CD4-positive, alpha-beta memory T cell (primary cell): ENCODE measurements around the gene GPR153. TPM values are rescaled to one million over a fixed set of nuclear protein-coding genes. Genes with fewer than 3 reads are reported as not detected.

Experiments
- CTCF ChIA-PET: fragments of 350-600 bp; sonication (Branson Sonifier 250); formaldehyde crosslinking; loops from one replicate; lab custom pipeline; 2021; ENCODE audit warnings: inconsistent platforms; ENCODE audit not compliant: partially characterized antibody; lab: Charles Lee
- POLR2A ChIA-PET: fragments of 350-600 bp; sonication (Branson Sonifier 250); formaldehyde crosslinking; loops from one replicate; lab custom pipeline; 2021; ENCODE audit not compliant: partially characterized antibody; lab: Charles Lee
- DNase-seq, 5 donors: peaks; one replicate each; pipeline versions ENCODE4 v3.0.0 to v3.0.0-alpha.2; 2020 to 2022; ENCODE audit warnings: mixed read lengths in 1 of 5
- H3K27ac ChIP-seq: one replicate; pipeline ENCODE4 v1.7.0; 2013; ENCODE audit warnings: low read depth, low read length
- H3K27me3 ChIP-seq: 2 replicates; pipeline ENCODE4 v1.7.0; 2013; ENCODE audit warnings: mild to moderate bottlenecking, low read length, moderate library complexity; ENCODE audit not compliant: insufficient read depth
- H3K36me3 ChIP-seq: 2 replicates; pipeline ENCODE4 v1.7.0; 2013; ENCODE audit warnings: mild to moderate bottlenecking, low read length, moderate library complexity; ENCODE audit not compliant: insufficient read depth
- H3K4me1 ChIP-seq: 2 replicates; pipeline ENCODE4 v1.7.0; 2013; ENCODE audit warnings: mild to moderate bottlenecking, low read length, moderate library complexity; ENCODE audit not compliant: insufficient read depth
- H3K4me3 ChIP-seq, 2 donors: one replicate each; pipeline ENCODE4 v1.7.0; 2013; ENCODE audit warnings: low read length in 2 of 2, mild to moderate bottlenecking in 1 of 2
- H3K9me3 ChIP-seq, 2 donors: one replicate each; pipeline ENCODE4 v1.7.0; 2013; ENCODE audit warnings: low read length in 2 of 2, control low read depth in 1 of 2; ENCODE audit not compliant: control insufficient read depth in 1 of 2
- H3K27ac Mint-ChIP-seq, 7 donors: one replicate each; pipeline ENCODE4 v1.8.0; 2020 to 2021; ENCODE audit warnings: mixed read lengths in 7 of 7, mild to moderate bottlenecking in 6 of 7, inconsistent platforms in 3 of 7, moderate library complexity in 3 of 7
- H3K27me3 Mint-ChIP-seq, 2 donors: one replicate each; pipeline ENCODE4 v1.8.0; 2020 to 2021; ENCODE audit warnings: mixed read lengths in 2 of 2
- H3K36me3 Mint-ChIP-seq, 2 donors: one replicate each; pipeline ENCODE4 v1.8.0; 2020 to 2021; ENCODE audit warnings: mixed read lengths in 2 of 2, inconsistent platforms in 1 of 2, mild to moderate bottlenecking in 1 of 2
- H3K4me1 Mint-ChIP-seq, 4 donors: one replicate each; pipeline ENCODE4 v1.8.0; 2020 to 2021; ENCODE audit warnings: mixed read lengths in 4 of 4, mild to moderate bottlenecking in 1 of 4
- H3K4me3 Mint-ChIP-seq, 8 donors: one replicate each; pipeline ENCODE4 v1.8.0; 2020 to 2021; ENCODE audit warnings: mixed read lengths in 8 of 8, mild to moderate bottlenecking in 7 of 8, moderate library complexity in 6 of 8, inconsistent platforms in 3 of 8
- H3K9me3 Mint-ChIP-seq, 8 donors: one replicate each; pipeline ENCODE4 v1.8.0; 2020 to 2021; ENCODE audit warnings: mixed read lengths in 8 of 8, mild to moderate bottlenecking in 5 of 8, inconsistent platforms in 3 of 8, moderate library complexity in 1 of 8
- intact Hi-C: fragments of 100-400 bp; cut with micrococcal nuclease; formaldehyde crosslinking; loops from one replicate; pipeline ENCODE4 v1.15.1; 2023
- polyA plus RNA-seq, 2 donors: library from polyadenylated mRNA; unstranded; fragments of 300-500 nt; fragmentation: Illumina TruSeq; gene quantifications; one replicate each; pipeline ENCODE4 v1.2.3, GENCODE V29; 2021
- total RNA-seq, 2 experiments: library from RNA; stranded (reverse); gene quantifications; one replicate each; pipeline ENCODE4 v1.2.3, GENCODE V29; 2021

Gene GPR153
- total and polyA plus RNA-seq, 4 experiments from 2014 or later = 0.32 to 0.33 TPM; not detected in 2

DNA sequence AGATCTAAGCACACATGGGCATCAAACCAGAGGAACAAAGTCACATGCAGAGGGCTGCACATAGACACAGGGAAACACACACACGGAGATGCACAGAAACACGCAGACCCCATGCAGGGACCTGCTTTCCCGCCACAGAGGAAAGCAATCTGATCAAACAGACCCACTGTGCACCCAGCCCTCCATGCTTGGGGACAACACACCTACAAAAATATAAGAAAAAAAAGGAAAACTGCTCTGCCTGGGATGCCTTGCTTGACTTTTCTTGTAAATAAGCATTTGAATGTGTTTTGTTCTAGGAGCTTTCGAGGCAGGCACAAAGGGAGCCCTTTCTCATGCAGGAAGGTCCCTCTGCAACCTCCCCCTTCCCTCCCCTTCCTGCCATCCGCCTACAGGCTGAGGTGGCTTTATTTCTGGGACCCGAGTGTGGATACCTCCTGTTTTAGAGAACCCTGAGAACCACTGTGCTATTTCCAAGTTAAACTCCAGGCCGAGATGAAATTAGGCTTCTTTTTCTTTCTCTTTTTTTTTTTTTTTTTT lies 21.6 kb downstream of the GPR153 start:
- H3K4me3 ChIP-seq = no peak overlapping the region
- intact Hi-C loops = no loop called here
- no peaks in the 10 kb centered on the region for H3K36me3 ChIP-seq
- DNase-seq = no peak
- H3K36me3 Mint-ChIP-seq = no peaks in the 10 kb centered on the region
- peaks cover 26% of the 10 kb centered on the region for H3K27me3 ChIP-seq
- H3K4me1 ChIP-seq = peaks cover 15% of the 10 kb centered on the region
- no peak overlapping the region for H3K4me3 Mint-ChIP-seq
- H3K27me3 Mint-ChIP-seq = peaks cover 19 to 24% of the 10 kb centered on the region in 2 donors
- peak overlapping the region in 1 of 7 donors; percentile 65 for H3K27ac Mint-ChIP-seq
- peaks cover 5 to 21% (median 12%) of the 10 kb centered on the region in 4 donors for H3K4me1 Mint-ChIP-seq
- ChIA-PET POLR2A (no interaction called here), CTCF (interaction anchor here (0.7 to 2.6 kb wide), 2 partner anchors 8 to 88 kb away, joined by 3 to 11 read pairs; no protein-coding TSS in a partner anchor)
- H3K9me3 Mint-ChIP-seq = peaks cover 0 to 3% (median 0%) of the 10 kb centered on the region in 8 donors
- no peak overlapping the region for H3K27ac ChIP-seq
- H3K9me3 ChIP-seq = no peaks in the 10 kb centered on the region

- Mint-ChIP-seq H3K4me1 (peaks cover 9 to 24% (median 18%) of the 10 kb centered on the region in 4 donors), H3K36me3 (peaks cover 13 to 14% of the 10 kb centered on the region in 2 donors), H3K27ac (peak overlapping the region in 1 of 7 donors; percentile 58), H3K9me3 (peaks cover 0 to 3% (median 0%) of the 10 kb centered on the region in 8 donors), H3K27me3 (peaks cover 11 to 19% of the 10 kb centered on the region in 2 donors), H3K4me3 (peak overlapping the region in 7 of 8 donors; percentile 20 to 69 (median 49))
- Histone ChIP-seq H3K27ac (no peak overlapping the region), H3K4me3 (no peak overlapping the region), H3K36me3 (peaks cover 8% of the 10 kb centered on the region), H3K27me3 (peaks cover 18% of the 10 kb centered on the region), H3K9me3 (no peaks in the 10 kb centered on the region), H3K4me1 (peaks cover 15% of the 10 kb centered on the region)
- DNase-seq = no peak
- ChIA-PET POLR2A (no interaction called here), CTCF (interaction anchor here (1.0 to 3.8 kb wide), 4 partner anchors 10 to 168 kb away, joined by 3 to 20 read pairs (median 7); partner anchors contain the start of gene RNF207)
- intact Hi-C loops = no loop called here
Measured at GRCh38 chr1:6237093-6237492, 23.8 kb downstream of the GPR153 start.

DNA sequence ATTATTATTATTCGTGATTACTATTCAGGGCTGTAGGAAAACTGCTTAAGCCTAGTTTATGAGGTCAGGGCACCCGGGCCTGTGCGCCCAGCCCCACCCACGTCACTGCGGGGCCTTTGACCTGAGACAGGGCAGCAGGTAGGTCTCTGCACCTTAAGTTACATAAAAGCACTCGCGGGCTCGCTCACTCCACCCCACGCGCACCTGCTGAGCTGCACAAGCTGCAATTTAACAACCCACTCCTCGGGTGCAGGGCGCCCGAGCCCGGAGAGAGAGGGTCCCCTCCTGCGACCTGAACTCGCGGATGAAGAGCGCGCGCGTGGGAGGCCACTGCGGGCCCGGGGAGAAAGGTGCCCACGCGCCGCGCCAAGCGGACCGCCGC lies 25.6 kb downstream of the GPR153 start:
- DNase-seq = peak in 1 of 5 donors; percentile 17

GRCh38 chr1:6234502-6235295 lies 26.2 kb downstream of the GPR153 start:
- Mint-ChIP-seq H3K27me3 (peaks cover 2 to 3% of the 10 kb centered on the region in 2 donors), H3K36me3 (peaks cover 23 to 24% of the 10 kb centered on the region in 2 donors), H3K9me3 (peaks cover 0 to 3% (median 0%) of the 10 kb centered on the region in 8 donors), H3K27ac (peak overlapping the region in 6 of 7 donors; percentile 52 to 84 (median 72)), H3K4me1 (peaks cover 6 to 16% (median 12%) of the 10 kb centered on the region in 4 donors), H3K4me3 (peak overlapping the region; percentile 84 to 93 (median 88))
- Histone ChIP-seq H3K9me3 (no peaks in the 10 kb centered on the region), H3K36me3 (peaks cover 8% of the 10 kb centered on the region), H3K27me3 (no peaks in the 10 kb centered on the region), H3K27ac (peak overlapping the region; percentile 42), H3K4me1 (peaks cover 11% of the 10 kb centered on the region), H3K4me3 (peak overlapping the region; percentile 60 to 86)
- intact Hi-C loops = loop anchor here (1.0 kb wide), 2 partner anchors 35 to 159 kb away; partner anchors contain the start of genes ACOT7 and RPL22
- no peak for DNase-seq
- CTCF ChIA-PET = interaction anchor here (1.1 to 3.8 kb wide), 2 partner anchors 12 to 29 kb away, joined by 4 to 20 read pairs; partner anchors contain the start of gene RNF207
- POLR2A ChIA-PET = interaction anchor here (0.8 to 1.5 kb wide), 5 partner anchors 10 to 209 kb away, joined by 3 to 5 read pairs (median 3); partner anchors contain the start of gene RNF207

More for the DNA sequence above, 25.6 kb downstream of the GPR153 start:
- H3K27ac Mint-ChIP-seq = peak overlapping the region; percentile 15 to 84 (median 57)
- H3K36me3 Mint-ChIP-seq = peaks cover 21 to 23% of the 10 kb centered on the region in 2 donors
- H3K27me3 Mint-ChIP-seq = peaks cover 3 to 9% of the 10 kb centered on the region in 2 donors
- intact Hi-C loops = loop anchor here (1.0 kb wide), 2 partner anchors 36 to 158 kb away; partner anchors contain the start of genes ACOT7 and RPL22
- H3K4me3 Mint-ChIP-seq = peak overlapping the region; percentile 84 to 93 (median 88)
- peak overlapping the region; percentile 60 to 86 for H3K4me3 ChIP-seq
- no peaks in the 10 kb centered on the region for H3K9me3 ChIP-seq
- peaks cover 8% of the 10 kb centered on the region for H3K36me3 ChIP-seq
- peak overlapping the region; percentile 42 for H3K27ac ChIP-seq
- peaks cover 0 to 3% (median 0%) of the 10 kb centered on the region in 8 donors for H3K9me3 Mint-ChIP-seq
- CTCF ChIA-PET = interaction anchor here (1.1 to 3.8 kb wide), 3 partner anchors 10 to 30 kb away, joined by 4 to 20 read pairs (median 6); partner anchors contain the start of gene RNF207
- peaks cover 6 to 16% (median 12%) of the 10 kb centered on the region in 4 donors for H3K4me1 Mint-ChIP-seq
- POLR2A ChIA-PET = interaction anchor here (0.8 to 1.5 kb wide), 5 partner anchors 9 to 209 kb away, joined by 3 to 5 read pairs (median 3); partner anchors contain the start of gene RNF207
- peaks cover 5% of the 10 kb centered on the region for H3K27me3 ChIP-seq
- H3K4me1 ChIP-seq = peaks cover 11% of the 10 kb centered on the region

GRCh38 chr1:6233376-6233775 lies 27.5 kb downstream of the GPR153 start:
- Histone ChIP-seq H3K27me3 (no peaks in the 10 kb centered on the region), H3K9me3 (no peaks in the 10 kb centered on the region), H3K27ac (no peak overlapping the region), H3K4me1 (peaks cover 11% of the 10 kb centered on the region), H3K4me3 (no peak overlapping the region), H3K36me3 (peaks cover 8% of the 10 kb centered on the region)
- peaks cover 6 to 16% (median 12%) of the 10 kb centered on the region in 4 donors for H3K4me1 Mint-ChIP-seq
- peak overlapping the region in 3 of 8 donors; percentile 32 to 49 (median 42) for H3K4me3 Mint-ChIP-seq
- no peaks in the 10 kb centered on the region for H3K27me3 Mint-ChIP-seq
- CTCF ChIA-PET = interaction anchor here (0.8 to 1.6 kb wide), 2 partner anchors 11 to 13 kb away, joined by 3 to 4 read pairs; no protein-coding TSS in a partner anchor
- intact Hi-C loops = no loop called here
- POLR2A ChIA-PET = no interaction called here
- H3K9me3 Mint-ChIP-seq = peaks cover 0 to 3% (median 0%) of the 10 kb centered on the region in 8 donors
- peaks cover 24% of the 10 kb centered on the region in 2 donors for H3K36me3 Mint-ChIP-seq
- DNase-seq = no peak
- peak overlapping the region in 1 of 7 donors; percentile 27 for H3K27ac Mint-ChIP-seq

- peaks cover 36 to 53% of the 10 kb centered on the region in 2 donors for H3K36me3 Mint-ChIP-seq
- H3K4me1 ChIP-seq = no peaks in the 10 kb centered on the region
- H3K4me3 ChIP-seq = no peak overlapping the region
- intact Hi-C loops = no loop called here
- DNase-seq = no peak
- H3K36me3 ChIP-seq = peaks cover 30% of the 10 kb centered on the region
- peaks cover 0 to 1% (median 0%) of the 10 kb centered on the region in 8 donors for H3K9me3 Mint-ChIP-seq
- H3K4me1 Mint-ChIP-seq = peaks cover 0 to 5% (median 2%) of the 10 kb centered on the region in 4 donors
- CTCF ChIA-PET = interaction anchor here (0.6 kb wide), 1 partner anchor 50 kb away, joined by 5 read pairs; no protein-coding TSS in a partner anchor
- no peak overlapping the region for H3K27ac ChIP-seq
- H3K27ac Mint-ChIP-seq = no peak overlapping the region
- H3K27me3 ChIP-seq = no peaks in the 10 kb centered on the region
- POLR2A ChIA-PET = no interaction called here
- no peaks in the 10 kb centered on the region for H3K9me3 ChIP-seq
- no peaks in the 10 kb centered on the region for H3K27me3 Mint-ChIP-seq
- no peak overlapping the region for H3K4me3 Mint-ChIP-seq
Measured at GRCh38 chr1:6225651-6226050, 35.2 kb downstream of the GPR153 start.
